Neuronal stem cell (in vitro differentiated cells): ENCODE measurements around the gene BCO2.

ENCODE experiments used
- DNase-seq: peaks from one replicate; pipeline ENCODE4 v3.0.0-alpha.2; 2013; ENCODE audit warnings: low spot score
- H2AFZ ChIP-seq: one replicate; pipeline ENCODE4 v1.6.1; 2013; ENCODE audit warnings: mild to moderate bottlenecking, low read length, inconsistent platforms
- H2AK5ac ChIP-seq: 2 replicates; pipeline ENCODE4 v1.6.1; 2013; ENCODE audit warnings: low read depth, mild to moderate bottlenecking, inconsistent platforms, low read length, moderate library complexity, mixed read lengths
- H2BK120ac ChIP-seq: 2 replicates; pipeline ENCODE4 v1.6.1; 2013; ENCODE audit warnings: low read depth, mild to moderate bottlenecking, inconsistent platforms, low read length, moderate library complexity, mixed read lengths
- H2BK12ac ChIP-seq: one replicate; pipeline ENCODE4 v1.6.1; 2013; ENCODE audit warnings: low read length, inconsistent platforms
- H2BK15ac ChIP-seq: 2 replicates; pipeline ENCODE4 v1.6.1; 2013; ENCODE audit warnings: mild to moderate bottlenecking, low read length, inconsistent platforms, mixed read lengths
- H2BK5ac ChIP-seq: one replicate; pipeline ENCODE4 v1.6.1; 2013; ENCODE audit warnings: inconsistent platforms, mild to moderate bottlenecking, low read length, moderate library complexity
- H3K14ac ChIP-seq: one replicate; pipeline ENCODE4 v1.6.1; 2013; ENCODE audit warnings: low read length, inconsistent platforms
- H3K18ac ChIP-seq: 2 replicates; pipeline ENCODE4 v1.6.1; 2013; ENCODE audit warnings: low read length, inconsistent platforms
- H3K23ac ChIP-seq: 2 replicates; pipeline ENCODE4 v1.6.1; 2013; ENCODE audit warnings: low read depth, mild to moderate bottlenecking, mixed read lengths, low read length, inconsistent platforms; ENCODE audit not compliant: poor library complexity
- H3K27ac ChIP-seq: replicated peaks from 3 replicates; pipeline ENCODE4 v1.5.1; 2013; ENCODE audit warnings: low read length, inconsistent platforms
- H3K27me3 ChIP-seq, 3 experiments: 2 replicates each; pipeline ENCODE4 v1.6.1; 2013; ENCODE audit warnings: low read length in 3 of 3, mild to moderate bottlenecking in 2 of 3, inconsistent platforms in 1 of 3, low read depth in 1 of 3, mixed read lengths in 1 of 3, moderate library complexity in 1 of 3; ENCODE audit not compliant: control insufficient read depth in 3 of 3, insufficient read depth in 3 of 3
- H3K36me3 ChIP-seq, 2 donors: replicated peaks in 1 of 2; 2 replicates each; pipeline ENCODE4 v1.6.1; 2013; ENCODE audit warnings: low read length in 2 of 2; ENCODE audit not compliant: control insufficient read depth in 2 of 2, insufficient read depth in 2 of 2
- H3K4ac ChIP-seq: 2 replicates; pipeline ENCODE4 v1.6.1; 2013; ENCODE audit warnings: inconsistent platforms, mild to moderate bottlenecking, low read length, moderate library complexity
- H3K4me1 ChIP-seq, 2 donors: 1 replicate in 1 of 2; 2 replicates in 1 of 2; pipeline ENCODE4 v1.6.1; 2013; ENCODE audit warnings: low read length in 2 of 2, low read depth in 1 of 2; ENCODE audit not compliant: control insufficient read depth in 2 of 2, insufficient read depth in 1 of 2
- H3K4me2 ChIP-seq: one replicate; pipeline ENCODE4 v1.6.1; 2013; ENCODE audit warnings: mild to moderate bottlenecking, low read length, inconsistent platforms; ENCODE audit not compliant: insufficient read depth, poor library complexity, severe bottlenecking
- H3K4me3 ChIP-seq, 2 donors: 2 replicates each; pipeline ENCODE4 v1.5.1; 2013; ENCODE audit warnings: low read length in 2 of 2, mild to moderate bottlenecking in 2 of 2, inconsistent platforms in 1 of 2, moderate library complexity in 1 of 2
- H3K79me1 ChIP-seq: one replicate; pipeline ENCODE4 v1.6.1; 2013; ENCODE audit warnings: low read depth, mild to moderate bottlenecking, inconsistent platforms, low read length, moderate library complexity
- H3K9ac ChIP-seq: one replicate; pipeline ENCODE4 v1.6.1; 2013; ENCODE audit warnings: mild to moderate bottlenecking, low read depth, low read length, inconsistent platforms; ENCODE audit not compliant: poor library complexity
- H3K9me3 ChIP-seq, 2 donors: replicated peaks in 1 of 2; 2 replicates each; pipeline versions ENCODE3 to v1.6.1; 2013; ENCODE audit warnings: low read length in 2 of 2, mild to moderate bottlenecking in 2 of 2, inconsistent platforms in 1 of 2, low read depth in 1 of 2, mixed read lengths in 1 of 2, moderate library complexity in 1 of 2; ENCODE audit not compliant: control insufficient read depth in 2 of 2, insufficient read depth in 1 of 2
- H4K8ac ChIP-seq: one replicate; pipeline ENCODE4 v1.6.1; 2013; ENCODE audit warnings: low read depth, mild to moderate bottlenecking, inconsistent platforms, low read length, moderate library complexity
- H4K91ac ChIP-seq: one replicate; pipeline ENCODE4 v1.6.1; 2013; ENCODE audit warnings: low read length, low read depth, mild to moderate bottlenecking, inconsistent platforms; ENCODE audit not compliant: poor library complexity
- WGBS, 2 donors: extraction: QIAGEN DNeasy Blood & Tissue Kit; methylation state at CpG; one replicate each; pipeline ENCODE4 v1.1.7; 2013; ENCODE audit warnings: missing lambda C conversion rate in 2 of 2, mixed read lengths in 1 of 2; ENCODE audit not compliant: insufficient read length in 2 of 2, insufficient replicate concordance in 1 of 2; ENCODE audit errors: extremely low coverage in 2 of 2; 5-methylcytosine and 5-hydroxymethylcytosine counted together

BCO2 gene

GRCh38 chr11:112238041-112238440 is 62.7 kb downstream of the BCO2 start:
- DNase-seq: no peak
- H3K27ac ChIP-seq: no peak overlapping the region
- H3K4me3 ChIP-seq: no peak overlapping the region
- no peak overlapping the region for H2BK120ac ChIP-seq
- H2AFZ ChIP-seq: no peak overlapping the region
- H3K4me2 ChIP-seq: no peak overlapping the region
- H3K4ac ChIP-seq: no peak overlapping the region
- peaks cover 14 to 52% of the 10 kb centered on the region in 2 donors for H3K36me3 ChIP-seq
- no peak overlapping the region for H4K91ac ChIP-seq
- H2BK12ac ChIP-seq: no peak overlapping the region
- no CpG with 5 or more reads among the region's 3 CpGs for WGBS, 2 donors
- H3K18ac ChIP-seq: no peak overlapping the region
- H3K27me3 ChIP-seq: no peaks in the 10 kb centered on the region
- H3K79me1 ChIP-seq: no peaks in the 10 kb centered on the region
- no peak overlapping the region for H3K23ac ChIP-seq
- H2BK15ac ChIP-seq: no peak overlapping the region
- H3K9me3 ChIP-seq: no peaks in the 10 kb centered on the region
- no peak overlapping the region for H3K9ac ChIP-seq
- no peaks in the 10 kb centered on the region for H3K4me1 ChIP-seq
- H2AK5ac ChIP-seq: no peak overlapping the region
- no peak overlapping the region for H4K8ac ChIP-seq
- no peak overlapping the region for H2BK5ac ChIP-seq
- H3K14ac ChIP-seq: no peak overlapping the region

GRCh38 chr11:112241486-112241885 is 66.2 kb downstream of the BCO2 start:
- Histone ChIP-seq H2BK12ac (no peak overlapping the region), H3K14ac (no peak overlapping the region), H2AFZ (no peak overlapping the region), H2AK5ac (no peak overlapping the region), H3K79me1 (no peaks in the 10 kb centered on the region), H3K4ac (no peak overlapping the region), H4K91ac (no peak overlapping the region), H2BK120ac (no peak overlapping the region), H3K9ac (no peak overlapping the region), H3K23ac (no peak overlapping the region), H4K8ac (no peak overlapping the region), H3K4me2 (no peak overlapping the region), H3K18ac (no peak overlapping the region), H3K27ac (no peak overlapping the region), H3K4me3 (no peak overlapping the region), H2BK5ac (no peak overlapping the region), H3K36me3 (peaks cover 10 to 28% of the 10 kb centered on the region in 2 donors), H3K4me1 (no peaks in the 10 kb centered on the region), H2BK15ac (no peak overlapping the region), H3K9me3 (peaks cover 0 to 2% of the 10 kb centered on the region in 2 donors), H3K27me3 (no peaks in the 10 kb centered on the region)
- DNase-seq: no peak
- WGBS, 2 donors: no CpG with 5 or more reads among the region's 3 CpGs

- Histone ChIP-seq H3K9me3 (peaks cover 0 to 4% of the 10 kb centered on the region in 2 donors), H2BK12ac (no peak overlapping the region), H3K18ac (no peak overlapping the region), H3K23ac (no peak overlapping the region), H3K4ac (no peak overlapping the region), H3K79me1 (no peaks in the 10 kb centered on the region), H2BK15ac (no peak overlapping the region), H3K9ac (no peak overlapping the region), H2BK5ac (no peak overlapping the region), H3K14ac (no peak overlapping the region), H4K91ac (no peak overlapping the region), H3K4me1 (no peaks in the 10 kb centered on the region), H3K27ac (no peak overlapping the region), H2BK120ac (no peak overlapping the region), H3K36me3 (peaks cover 0 to 4% of the 10 kb centered on the region in 2 donors), H2AK5ac (no peak overlapping the region), H3K27me3 (no peaks in the 10 kb centered on the region), H3K4me3 (no peak overlapping the region), H2AFZ (no peak overlapping the region), H3K4me2 (no peak overlapping the region), H4K8ac (no peak overlapping the region)
- WGBS, 2 donors: no CpG with 5 or more reads among the region's 4 CpGs
- no peak for DNase-seq
These were observed 71.9 kb downstream of the BCO2 start for GRCh38 chr11:112247201-112247600.

GRCh38 chr11:112248201-112248600 is 72.9 kb downstream of the BCO2 start:
- Histone ChIP-seq H3K4me2 (no peak overlapping the region), H4K91ac (no peak overlapping the region), H4K8ac (no peak overlapping the region), H2AK5ac (no peak overlapping the region), H3K9ac (no peak overlapping the region), H2AFZ (no peak overlapping the region), H3K23ac (no peak overlapping the region), H2BK15ac (no peak overlapping the region), H3K27ac (no peak overlapping the region), H3K4ac (no peak overlapping the region), H2BK12ac (no peak overlapping the region), H3K79me1 (no peaks in the 10 kb centered on the region), H3K36me3 (peaks cover 0 to 4% of the 10 kb centered on the region in 2 donors), H3K9me3 (peaks cover 0 to 4% of the 10 kb centered on the region in 2 donors), H3K18ac (no peak overlapping the region), H3K4me1 (peaks cover 0 to under 1% of the 10 kb centered on the region in 2 donors), H3K14ac (no peak overlapping the region), H2BK120ac (no peak overlapping the region), H2BK5ac (no peak overlapping the region), H3K27me3 (no peaks in the 10 kb centered on the region), H3K4me3 (no peak overlapping the region)
- no CpG with 5 or more reads among the region's 2 CpGs for WGBS, 2 donors
- DNase-seq: no peak
